ENCODE data around the gene FAM170B.

GRCh38 chr10:49086889-49087288 lies 46.9 kb downstream of the FAM170B start:
- TF ChIP-seq MAX (IDR thresholded peaks at IDR 0.05; ENCODE audit: insufficient read depth, insufficient read length) (no peak), POLR2A (IDR thresholded peaks at IDR 0.05; ENCODE audit: low read depth, low read length) (no peak)

Measured in endothelial cell of umbilical vein (primary cell).